Liver (tissue), 9 donors: Measurements from ENCODE around the gene HK2. TPM values are rescaled to one million over a fixed set of nuclear protein-coding genes. Genes with fewer than 3 reads are reported as not detected.
"Not testable (repeated sequence)": the region's sequence is repeated elsewhere in the genome, so short reads cannot be mapped to it uniquely, and the experiment has no call there.

Experiments used
- DNase-seq: peaks from one replicate; pipeline ENCODE4 v3.0.0-alpha.2; 2017; ENCODE audit warnings: low spot score
- H3K27ac ChIP-seq, 2 donors: one replicate each; pipeline ENCODE4 v1.7.0; 2013; ENCODE audit warnings: inconsistent platforms in 2 of 2, low read length in 2 of 2, control low read depth in 1 of 2, low read depth in 1 of 2, mild to moderate bottlenecking in 1 of 2
- H3K27me3 ChIP-seq, 4 donors: one replicate each; pipeline versions ENCODE4 v1.6.1 to v1.7.0; 2013; ENCODE audit warnings: low read length in 3 of 4, inconsistent platforms in 1 of 4, mild to moderate bottlenecking in 1 of 4, moderate library complexity in 1 of 4; ENCODE audit not compliant: control insufficient read depth in 4 of 4, insufficient read depth in 4 of 4
- H3K36me3 ChIP-seq, 4 donors: one replicate each; pipeline versions ENCODE4 v1.6.1 to v1.7.0; 2013; ENCODE audit warnings: low read length in 3 of 4, mild to moderate bottlenecking in 3 of 4, low read depth in 1 of 4, moderate library complexity in 1 of 4; ENCODE audit not compliant: control insufficient read depth in 4 of 4, insufficient read depth in 3 of 4
- H3K4me1 ChIP-seq, 4 donors: one replicate each; pipeline versions ENCODE4 v1.6.1 to v1.7.0; 2013; ENCODE audit warnings: low read length in 3 of 4, mild to moderate bottlenecking in 3 of 4, moderate library complexity in 1 of 4; ENCODE audit not compliant: control insufficient read depth in 4 of 4, insufficient read depth in 4 of 4
- H3K4me3 ChIP-seq, 3 donors: one replicate each; pipeline versions ENCODE4 v1.6.1 to v1.7.0; 2013; ENCODE audit warnings: low read length in 3 of 3, control low read depth in 1 of 3, low read depth in 1 of 3, mild to moderate bottlenecking in 1 of 3
- H3K9ac ChIP-seq, 2 donors: one replicate each; pipeline ENCODE4 v1.7.0; 2013; ENCODE audit warnings: low read length in 2 of 2, mild to moderate bottlenecking in 2 of 2, moderate library complexity in 2 of 2, control low read depth in 1 of 2, low read depth in 1 of 2
- H3K9me3 ChIP-seq, 4 donors: one replicate each; pipeline versions ENCODE4 v1.6.1 to v1.7.0; 2013; ENCODE audit warnings: low read length in 3 of 4; ENCODE audit not compliant: control insufficient read depth in 4 of 4
- ATF3 ChIP-seq: IDR thresholded peaks from 2 replicates; pipeline ENCODE4 v1.6.1; 2016; ENCODE audit warnings: antibody characterized with exemption
- CTCF ChIP-seq: fragments of 150-350 bp; IDR thresholded peaks from 2 replicates; pipeline ENCODE4 v1.5.1; 2017; ENCODE audit warnings: improper control_type of control experiment, low read depth, low read length; ENCODE audit not compliant: missing input control
- EGR1 ChIP-seq, 2 donors: IDR thresholded peaks; 2 replicates each; pipeline ENCODE4 v1.6.1; 2016 to 2018; ENCODE audit warnings: antibody characterized with exemption in 2 of 2, low read depth in 2 of 2
- FOXA1 ChIP-seq: IDR thresholded peaks from 2 replicates; pipeline ENCODE4 v1.6.1; 2016; ENCODE audit warnings: antibody characterized with exemption
- FOXA2 ChIP-seq: IDR thresholded peaks from 2 replicates; pipeline ENCODE4 v1.6.1; 2016; ENCODE audit warnings: antibody characterized with exemption
- GABPA ChIP-seq, 2 donors: IDR thresholded peaks in 1 of 2; conservative IDR thresholded peaks in 1 of 2; 2 replicates each; pipeline ENCODE4 v1.6.1; 2016; ENCODE audit warnings: antibody characterized with exemption in 2 of 2, mild to moderate bottlenecking in 1 of 2, moderate library complexity in 1 of 2
- HNF4A ChIP-seq, 2 donors: conservative IDR thresholded peaks; 2 replicates each; pipeline ENCODE4 v1.6.1; 2016; ENCODE audit warnings: antibody characterized with exemption in 2 of 2, mild to moderate bottlenecking in 2 of 2
- HNF4G ChIP-seq: IDR thresholded peaks from 2 replicates; pipeline ENCODE4 v1.6.1; 2016; ENCODE audit warnings: antibody characterized with exemption
- JUND ChIP-seq, 2 donors: IDR thresholded peaks; 2 replicates each; pipeline ENCODE4 v1.6.1; 2016; ENCODE audit warnings: antibody characterized with exemption in 2 of 2
- MAX ChIP-seq: IDR thresholded peaks from 2 replicates; pipeline ENCODE4 v1.6.1; 2016; ENCODE audit warnings: antibody characterized with exemption
- NR2F2 ChIP-seq: IDR thresholded peaks from 2 replicates; pipeline ENCODE4 v1.6.1; 2016; ENCODE audit warnings: antibody characterized with exemption
- RAD21 ChIP-seq, 2 donors: IDR thresholded peaks; 2 replicates each; pipeline ENCODE4 v1.6.1; 2016; ENCODE audit warnings: antibody characterized with exemption in 2 of 2, mild to moderate bottlenecking in 2 of 2
- REST ChIP-seq: IDR thresholded peaks from 2 replicates; pipeline ENCODE4 v1.6.1; 2016; ENCODE audit warnings: antibody characterized with exemption, mild to moderate bottlenecking
- RXRA ChIP-seq, 2 donors: IDR thresholded peaks; 2 replicates each; pipeline ENCODE4 v1.6.1; 2017 to 2018; ENCODE audit warnings: antibody characterized with exemption in 2 of 2, mild to moderate bottlenecking in 1 of 2
- SP1 ChIP-seq: IDR thresholded peaks from 2 replicates; pipeline ENCODE4 v1.6.1; 2018; ENCODE audit warnings: antibody characterized with exemption, mild to moderate bottlenecking
- TAF1 ChIP-seq: conservative IDR thresholded peaks from 2 replicates; pipeline ENCODE4 v1.6.1; 2016; ENCODE audit warnings: antibody characterized with exemption, mild to moderate bottlenecking
- YY1 ChIP-seq: IDR thresholded peaks from 2 replicates; pipeline ENCODE4 v1.6.1; 2016; ENCODE audit warnings: antibody characterized with exemption, mild to moderate bottlenecking
- ZBTB33 ChIP-seq: IDR thresholded peaks from 2 replicates; pipeline ENCODE4 v1.6.1; 2016; ENCODE audit warnings: antibody characterized with exemption
- WGBS: extraction: QIAGEN DNeasy Blood & Tissue Kit; methylation state at CpG from one replicate; pipeline ENCODE4 v1.1.7; 2013; 5-methylcytosine and 5-hydroxymethylcytosine counted together
- polyA plus RNA-seq, 2 donors: library from polyadenylated mRNA; stranded (reverse) in 1 of 2; unstranded in 1 of 2; fragments of 200-250 nt in 1 of 2; fragments of >200 nt in 1 of 2; fragmentation: Nextera tagmentation in 1 of 2; extraction: Ambion mirVana in 1 of 2; gene quantifications; one replicate each; pipeline versions ENCODE4 v1.2.1 to v1.2.3, GENCODE V29; 2013 to 2015
- total RNA-seq, 2 donors: library from RNA; depleted of rRNA; stranded (reverse); fragments of >200 nt; gene quantifications; one replicate each; pipeline ENCODE4 v1.2.3, GENCODE V29; 2014
- donor health status: healthy.
- donor health status: healthy.
- donor health status: healthy.
- donor health status: healthy.
- donor health status: healthy.

HK2 gene
- total and polyA plus RNA-seq, 4 donors, result 0.21 to 3.5 (median 1.0) TPM

- no peak overlapping the region for H3K4me3 ChIP-seq
- WGBS, result 92% methylated on average over 5 of the region's 5 CpGs
- no peaks in the 10 kb centered on the region for H3K27me3 ChIP-seq
These were observed 41.6 kb upstream of the HK2 start for GRCh38 chr2:74792282-74792681.

GRCh38 chr2:74794878-74795277 lies 39.0 kb upstream of the HK2 start:
- H3K27ac ChIP-seq, H3K27me3 ChIP-seq, H3K4me1 ChIP-seq, DNase-seq, H3K9ac ChIP-seq, H3K4me3 ChIP-seq, H3K9me3 ChIP-seq, H3K36me3 ChIP-seq: not testable (repeated sequence)
- no CpG with 5 or more reads among the region's 2 CpGs for WGBS

More at GRCh38 chr2:74792282-74792681, 41.6 kb upstream of the HK2 start:
- DNase-seq, result no peak
- H3K9me3 ChIP-seq, result peaks cover 0 to 6% (median under 1%) of the 10 kb centered on the region in 4 donors
- no peaks in the 10 kb centered on the region for H3K4me1 ChIP-seq
- no peak overlapping the region for H3K27ac ChIP-seq
- TF ChIP-seq SP1 (no peak), GABPA (IDR thresholded peaks at IDR 0.05 in 1 of 2, conservative IDR thresholded peaks at IDR 0.05 in 1 of 2) (no peak), NR2F2 (no peak)
- H3K36me3 ChIP-seq, result no peaks in the 10 kb centered on the region
- no peak overlapping the region for H3K9ac ChIP-seq

GRCh38 chr2:74806355-74806839 lies 27.5 kb upstream of the HK2 start:
- no peaks in the 10 kb centered on the region for H3K9me3 ChIP-seq
- H3K9ac ChIP-seq, result no peak overlapping the region
- no peak overlapping the region for H3K4me3 ChIP-seq
- H3K27me3 ChIP-seq, result no peaks in the 10 kb centered on the region
- TF ChIP-seq RXRA (IDR thresholded peaks at IDR 0.05) (no peak), SP1 (no peak), NR2F2 (no peak), REST (no peak), HNF4A (conservative IDR thresholded peaks at IDR 0.05) (no peak), HNF4G (no peak), JUND (IDR thresholded peaks at IDR 0.05) (no peak), CTCF (no peak), FOXA1 (no peak), EGR1 (IDR thresholded peaks at IDR 0.05; ENCODE audit: low read depth in 2 of 2) (no peak), YY1 (no peak), TAF1 (no peak), ZBTB33 (no peak), MAX (no peak), FOXA2 (no peak), ATF3 (no peak), GABPA (IDR thresholded peaks at IDR 0.05 in 1 of 2, conservative IDR thresholded peaks at IDR 0.05 in 1 of 2) (no peak), RAD21 (IDR thresholded peaks at IDR 0.05) (no peak)
- WGBS, result 88% methylated on average over 5 of the region's 5 CpGs
- DNase-seq, result no peak
- H3K27ac ChIP-seq, result no peak overlapping the region
- H3K4me1 ChIP-seq, result no peaks in the 10 kb centered on the region
- no peaks in the 10 kb centered on the region for H3K36me3 ChIP-seq
